HEK293T (cell line): ENCODE results near the gene LUZP2.

Experiments used
- CTCF ChIA-PET: fragments of 350-600 bp; formaldehyde crosslinking; extraction: SDS; loops from one replicate; lab custom pipeline; 2021; ENCODE audit warnings: antibody characterized with exemption, inconsistent platforms; lab: Yijun Ruan, JAX
- POLR2A ChIA-PET: fragments of 350-600 bp; formaldehyde crosslinking; extraction: SDS; loops from one replicate; lab custom pipeline; 2020; ENCODE audit warnings: antibody characterized with exemption, inconsistent platforms; lab: Yijun Ruan, JAX
- DNase-seq: peaks from one replicate; pipeline ENCODE4 v3.0.0; 2012; ENCODE audit warnings: mixed read lengths; ENCODE audit errors: extremely low spot score
- ARNT ChIP-seq: fragments of 450-650 bp; IDR thresholded peaks from 2 replicates; pipeline ENCODE4 v1.6.1; 2017; ENCODE audit warnings: mild to moderate bottlenecking
- BHLHE40 ChIP-seq: fragments of 450-650 bp; IDR thresholded peaks from 2 replicates; pipeline ENCODE4 v1.6.1; 2016; ENCODE audit warnings: mild to moderate bottlenecking, moderate library complexity, borderline replicate concordance
- CTBP1 ChIP-seq: fragments of 450-650 bp; IDR thresholded peaks from 2 replicates; pipeline ENCODE4 v1.6.1; 2016; ENCODE audit warnings: borderline replicate concordance
- ELF4 ChIP-seq: fragments of 450-650 bp; IDR thresholded peaks from 2 replicates; pipeline ENCODE4 v1.6.1; 2017; ENCODE audit warnings: antibody characterized with exemption
- FOXA1 ChIP-seq: fragments of 450-650 bp; IDR thresholded peaks from 2 replicates; pipeline ENCODE4 v1.6.1; 2016; ENCODE audit warnings: mild to moderate bottlenecking
- FOXK2 ChIP-seq: fragments of 450-650 bp; IDR thresholded peaks from 2 replicates; pipeline ENCODE4 v1.6.1; 2016; ENCODE audit warnings: mild to moderate bottlenecking
- FOXM1 ChIP-seq: fragments of 450-650 bp; IDR thresholded peaks from 2 replicates; pipeline ENCODE4 v1.6.1; 2017; ENCODE audit warnings: mild to moderate bottlenecking, borderline replicate concordance
- HDGF ChIP-seq: fragments of 450-650 bp; IDR thresholded peaks from 2 replicates; pipeline ENCODE4 v1.6.1; 2017; ENCODE audit warnings: antibody characterized with exemption, borderline replicate concordance
- L3MBTL2 ChIP-seq: fragments of 450-650 bp; conservative IDR thresholded peaks from 2 replicates; pipeline ENCODE4 v1.6.1; 2016; ENCODE audit warnings: mild to moderate bottlenecking
- LEF1 ChIP-seq: fragments of 450-650 bp; IDR thresholded peaks from 2 replicates; pipeline ENCODE4 v1.6.1; 2017; ENCODE audit warnings: mild to moderate bottlenecking, borderline replicate concordance
- NFRKB ChIP-seq: fragments of 450-650 bp; IDR thresholded peaks from 2 replicates; pipeline ENCODE4 v1.6.1; 2016; ENCODE audit warnings: mild to moderate bottlenecking, moderate library complexity
- PKNOX1 ChIP-seq: fragments of 450-650 bp; IDR thresholded peaks from 2 replicates; pipeline ENCODE4 v1.6.1; 2016
- SP1 ChIP-seq: fragments of 450-650 bp; IDR thresholded peaks from 2 replicates; pipeline ENCODE4 v1.6.1; 2017
- SUZ12 ChIP-seq: fragments of 450-650 bp; IDR thresholded peaks from 2 replicates; pipeline ENCODE4 v1.6.1; 2016; ENCODE audit warnings: mild to moderate bottlenecking
- TARDBP ChIP-seq: fragments of 450-650 bp; IDR thresholded peaks from 2 replicates; pipeline ENCODE4 v1.6.1; 2016
- ZNF384 ChIP-seq: fragments of 450-650 bp; IDR thresholded peaks from 2 replicates; pipeline ENCODE4 v1.6.1; 2016

The LUZP2 gene

GRCh38 chr11:24496736-24497725, at the start of gene LUZP2:
Gene LUZP2, plus strand, starts transcription at chr11:24497053.
- POLR2A ChIA-PET, result no interaction called here
- CTCF ChIA-PET, result no interaction called here
- no peak for TF ChIP-seq LEF1
- no peak for TF ChIP-seq PKNOX1
- TF ChIP-seq TARDBP, result no peak
- no peak for TF ChIP-seq FOXA1
- TF ChIP-seq ELF4, result no peak
- TF ChIP-seq BHLHE40, result no peak
- no peak for TF ChIP-seq ZNF384
- TF ChIP-seq NFRKB, result no peak
- TF ChIP-seq FOXK2, result no peak
- no peak for TF ChIP-seq SP1
- no peak for TF ChIP-seq ARNT
- peak; percentile 33 for DNase-seq

GRCh38 chr11:24453129-24453718, 43.6 kb upstream of the LUZP2 start:
- ChIA-PET POLR2A (no interaction called here), CTCF (no interaction called here)
- no peak for TF ChIP-seq NFRKB
- no peak for TF ChIP-seq HDGF
- no peak for TF ChIP-seq FOXA1
- TF ChIP-seq CTBP1, result no peak
- no peak for TF ChIP-seq FOXK2
- TF ChIP-seq BHLHE40, result no peak
- no peak for TF ChIP-seq LEF1
- TF ChIP-seq SUZ12, result no peak
- no peak for TF ChIP-seq ZNF384
- DNase-seq, result no peak

- ChIA-PET CTCF (no interaction called here), POLR2A (no interaction called here)
- DNase-seq, result no peak
- TF ChIP-seq ARNT, result no peak
- no peak for TF ChIP-seq FOXK2
- TF ChIP-seq NFRKB, result no peak
Measured at GRCh38 chr11:24457985-24458384, 38.9 kb upstream of the LUZP2 start.

GRCh38 chr11:24470431-24470830, 26.4 kb upstream of the LUZP2 start:
- CTCF ChIA-PET, result no interaction called here

GRCh38 chr11:24471084-24471483, 25.8 kb upstream of the LUZP2 start:
- TF ChIP-seq HDGF (no peak), FOXA1 (no peak)
- DNase-seq, result no peak
- ChIA-PET POLR2A (no interaction called here), CTCF (no interaction called here)

More at GRCh38 chr11:24470431-24470830, 26.4 kb upstream of the LUZP2 start:
- DNase-seq, result no peak
- TF ChIP-seq LEF1, result no peak
- TF ChIP-seq TARDBP, result no peak
- no peak for TF ChIP-seq HDGF
- no peak for TF ChIP-seq PKNOX1
- TF ChIP-seq FOXM1, result no peak
- TF ChIP-seq ARNT, result no peak
- no peak for TF ChIP-seq CTBP1
- no peak for TF ChIP-seq ELF4
- no peak for TF ChIP-seq L3MBTL2
- no peak for TF ChIP-seq SP1
- no peak for TF ChIP-seq BHLHE40
- no peak for TF ChIP-seq FOXA1
- no peak for TF ChIP-seq ZNF384
- TF ChIP-seq NFRKB, result no peak
- TF ChIP-seq SUZ12, result no peak
- TF ChIP-seq FOXK2, result no peak
- POLR2A ChIA-PET, result no interaction called here

- CTCF ChIA-PET, result no interaction called here
- no peak for DNase-seq
- POLR2A ChIA-PET, result no interaction called here
- TF ChIP-seq FOXA1 (no peak), ZNF384 (no peak), HDGF (no peak), FOXK2 (no peak), NFRKB (no peak), L3MBTL2 (no peak), LEF1 (no peak), CTBP1 (no peak), FOXM1 (no peak)
Measured at GRCh38 chr11:24478718-24479117, 18.1 kb upstream of the LUZP2 start.

GRCh38 chr11:24489477-24489876, 7.4 kb upstream of the LUZP2 start:
- TF ChIP-seq HDGF, result no peak
- ChIA-PET POLR2A (no interaction called here), CTCF (no interaction called here)
- no peak for DNase-seq
